HG02981 (cell line): ENCODE results near the gene HTR3B.
"Not testable (repeated sequence)": the region's sequence is repeated elsewhere in the genome, so short reads cannot be mapped to it uniquely, and the experiment has no call there.

ENCODE experiments used
- ATAC-seq: cut with Tn5 transposase; IDR thresholded peaks from one replicate; pipeline ENCODE4 v1.9.1; 2021; ENCODE audit warnings: mild to moderate bottlenecking, moderate library complexity; ENCODE audit not compliant: unreplicated experiment

Gene HTR3B

DNA sequence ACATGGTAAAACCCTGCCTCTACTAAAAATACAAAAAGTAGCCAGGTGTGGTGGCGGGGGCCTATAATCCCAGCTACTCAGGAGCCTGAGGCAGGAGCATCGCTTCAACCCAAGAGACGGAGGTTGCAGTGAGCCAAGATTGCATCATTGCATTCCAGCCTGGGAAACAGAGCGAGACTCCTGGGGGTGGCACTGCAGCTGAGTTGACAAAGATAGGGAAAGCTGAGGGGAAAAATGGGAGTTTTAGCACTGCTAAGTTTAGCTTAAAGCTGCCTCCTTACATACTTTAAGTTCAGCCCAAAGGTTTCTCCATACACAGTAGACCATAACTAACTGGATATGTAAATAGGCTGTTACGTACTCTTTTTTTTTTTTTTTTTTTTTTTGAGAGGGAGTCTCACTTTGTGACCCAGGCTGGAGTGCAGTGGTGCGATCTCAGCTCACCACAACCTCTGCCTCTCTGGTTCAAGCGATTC lies 20.2 kb upstream of the HTR3B start:
- no peak for ATAC-seq

- no peak for ATAC-seq
Observed at GRCh38 chr11:113885897-113886296, 18.7 kb upstream of the HTR3B start.

GRCh38 chr11:113888848-113889247 lies 15.7 kb upstream of the HTR3B start:
- ATAC-seq, result no peak

DNA sequence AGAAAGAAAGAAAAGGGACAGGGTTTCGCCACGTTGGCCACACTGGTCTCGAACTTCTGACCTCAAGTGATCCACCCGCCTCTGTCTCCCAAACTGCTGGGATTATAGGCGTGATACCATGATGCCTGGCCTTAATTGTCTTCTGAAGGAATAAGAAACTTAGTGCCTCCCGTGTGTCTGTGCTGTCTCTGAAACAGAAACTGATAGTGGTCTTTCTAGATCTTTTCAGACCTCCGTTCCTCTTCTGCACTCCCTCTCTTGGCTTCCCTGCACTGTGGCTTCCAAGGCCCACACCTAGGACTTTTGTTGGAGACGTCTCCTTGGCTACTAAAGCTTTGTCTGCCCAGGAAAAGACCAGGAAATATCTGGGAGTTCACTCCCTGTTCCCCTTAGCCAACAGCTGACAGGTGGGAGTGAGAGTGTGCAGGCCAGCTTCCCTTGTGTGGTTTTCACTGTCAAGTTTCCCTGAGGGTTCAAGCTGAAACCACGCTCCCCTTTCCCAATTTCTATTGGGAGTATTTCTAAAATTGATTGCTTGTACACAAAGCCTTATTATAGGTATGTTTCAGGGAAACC lies 10.1 kb upstream of the HTR3B start:
- peak; percentile 73 for ATAC-seq

- ATAC-seq, result no peak
Observed at GRCh38 chr11:113895367-113896155, 9.0 kb upstream of the HTR3B start.

- ATAC-seq, result no peak
Observed at GRCh38 chr11:113896156-113896879, 8.3 kb upstream of the HTR3B start.

DNA sequence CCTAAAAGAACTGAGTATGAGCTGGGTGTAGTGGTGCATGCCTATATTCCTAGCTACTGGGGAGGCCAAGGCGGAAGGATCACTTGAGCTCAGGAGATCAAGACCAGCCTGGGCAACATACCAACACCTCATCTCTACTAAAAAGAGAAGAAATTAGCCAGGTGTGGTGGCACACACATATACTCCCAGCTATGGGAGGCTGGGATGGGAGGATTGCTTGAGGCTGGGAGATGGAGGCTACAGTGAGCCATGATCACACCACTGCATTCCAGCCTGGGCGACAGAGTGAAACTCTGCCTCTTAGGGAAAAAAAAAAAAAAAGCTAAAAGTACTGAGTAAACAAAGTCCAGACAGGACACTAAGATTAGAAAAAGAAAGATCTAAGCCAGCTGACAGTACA lies 3.5 kb upstream of the HTR3B start:
- ATAC-seq, result no peak

DNA sequence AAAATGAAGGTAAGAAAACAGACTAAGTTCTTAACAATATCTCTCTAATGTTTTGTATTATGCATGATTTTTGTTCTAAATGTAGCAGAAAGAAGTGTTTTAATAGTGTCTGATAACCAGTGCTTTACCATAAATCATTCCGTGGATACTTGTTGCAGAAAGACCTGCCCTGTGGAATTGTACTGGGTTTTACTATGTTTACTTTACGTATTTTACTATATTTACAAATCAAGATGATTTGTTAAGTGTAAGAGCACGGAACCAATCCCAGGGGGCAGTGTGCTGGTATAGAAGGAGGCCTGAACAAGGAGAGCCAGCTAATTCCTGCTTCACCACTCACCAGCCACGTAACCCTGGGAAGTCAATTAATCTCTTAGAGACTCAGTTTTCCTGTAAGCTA lies 1.4 kb downstream of the HTR3B start:
- ATAC-seq, result no peak

- ATAC-seq, result no peak
Observed at GRCh38 chr11:113906516-113906915, 1.9 kb downstream of the HTR3B start.

- ATAC-seq, result no peak
Observed at GRCh38 chr11:113907152-113907551, 2.6 kb downstream of the HTR3B start.

- no peak for ATAC-seq
Observed at GRCh38 chr11:113907681-113908080, 3.1 kb downstream of the HTR3B start.

DNA sequence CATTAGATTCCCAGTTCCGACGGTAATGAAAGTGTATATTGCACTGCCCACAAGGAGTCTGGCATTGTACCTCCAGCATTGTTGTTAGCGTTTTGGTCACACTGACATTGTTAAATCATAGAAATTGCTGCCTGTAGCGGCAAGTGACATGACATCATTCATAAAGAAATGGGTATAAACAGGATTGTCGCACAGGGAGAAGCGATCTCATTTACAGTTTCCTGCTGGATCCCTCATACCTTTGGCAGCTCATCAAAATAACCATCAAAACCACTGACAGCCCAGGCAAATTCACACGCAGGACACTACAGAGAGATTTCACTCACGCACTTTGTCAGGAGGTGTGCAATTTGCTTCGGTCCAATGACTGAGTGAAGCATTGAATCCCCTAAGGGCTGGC lies 3.5 kb downstream of the HTR3B start:
- ATAC-seq, result no peak

- ATAC-seq, result not testable (repeated sequence)
Observed at GRCh38 chr11:113911491-113911890, 6.9 kb downstream of the HTR3B start.

- ATAC-seq, result no peak
Observed at GRCh38 chr11:113923572-113923971, 19.0 kb downstream of the HTR3B start.

GRCh38 chr11:113926273-113927197 lies 21.9 kb downstream of the HTR3B start:
- ATAC-seq, result no peak

DNA sequence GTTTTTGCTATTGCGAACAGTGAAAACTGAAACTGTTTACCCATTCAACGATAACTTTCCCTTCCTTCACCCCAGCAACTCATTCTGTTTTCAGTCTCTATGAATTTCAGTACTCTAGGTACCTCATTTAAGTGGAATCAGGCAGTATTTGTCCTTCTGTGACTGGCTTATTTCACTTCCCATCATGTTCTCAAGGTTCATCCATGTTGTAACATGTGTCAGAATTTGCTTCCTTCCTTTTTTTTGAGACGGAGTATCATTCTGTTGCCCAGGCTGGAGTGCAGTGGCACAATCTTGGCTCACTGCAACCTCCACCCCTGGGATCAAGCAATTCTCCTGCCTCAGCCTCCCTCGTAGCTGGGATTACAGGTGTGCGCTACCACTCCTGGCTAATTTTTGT lies 23.7 kb downstream of the HTR3B start:
- ATAC-seq, result no peak

- no peak for ATAC-seq
Observed at GRCh38 chr11:113932788-113933187, 28.2 kb downstream of the HTR3B start.

DNA sequence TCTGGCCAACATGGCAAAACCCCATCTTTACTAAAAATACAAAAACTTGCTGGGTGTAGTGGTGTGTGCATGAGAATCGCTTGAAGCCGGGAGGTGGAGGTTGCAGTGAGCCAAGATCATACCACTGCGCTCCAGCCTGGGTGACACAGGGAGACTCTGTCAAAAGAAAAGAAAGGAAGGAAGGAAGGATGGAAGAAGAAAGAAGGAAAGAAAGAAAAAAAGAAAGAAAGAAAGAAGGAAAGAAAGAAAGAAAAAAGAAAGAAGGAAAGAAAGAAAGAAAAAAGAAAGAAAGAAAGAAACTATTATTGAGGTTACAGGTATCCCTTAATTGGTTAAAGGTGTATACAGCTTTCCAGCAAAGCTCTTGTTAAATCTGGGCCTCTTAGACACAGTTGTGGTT lies 29.6 kb downstream of the HTR3B start:
- not testable (repeated sequence) for ATAC-seq

DNA sequence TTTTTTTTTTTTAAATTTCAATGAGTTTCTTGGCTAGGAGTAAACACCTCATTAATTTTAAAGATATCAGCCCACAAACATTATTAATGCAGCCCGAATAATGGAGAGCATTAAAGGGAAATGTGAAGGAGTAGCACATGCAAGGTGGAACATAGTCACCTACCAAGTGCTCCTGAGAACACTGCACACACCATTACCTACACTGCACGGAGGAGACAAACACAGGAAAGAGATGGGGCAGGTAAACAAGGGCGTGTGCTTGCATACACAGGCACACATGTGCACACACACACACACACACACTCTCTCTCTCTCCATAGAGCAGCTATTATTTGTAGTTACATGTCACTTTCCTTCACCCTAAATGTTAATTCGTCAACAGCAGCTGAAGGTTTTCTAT lies 30.2 kb downstream of the HTR3B start:
- no peak for ATAC-seq

DNA sequence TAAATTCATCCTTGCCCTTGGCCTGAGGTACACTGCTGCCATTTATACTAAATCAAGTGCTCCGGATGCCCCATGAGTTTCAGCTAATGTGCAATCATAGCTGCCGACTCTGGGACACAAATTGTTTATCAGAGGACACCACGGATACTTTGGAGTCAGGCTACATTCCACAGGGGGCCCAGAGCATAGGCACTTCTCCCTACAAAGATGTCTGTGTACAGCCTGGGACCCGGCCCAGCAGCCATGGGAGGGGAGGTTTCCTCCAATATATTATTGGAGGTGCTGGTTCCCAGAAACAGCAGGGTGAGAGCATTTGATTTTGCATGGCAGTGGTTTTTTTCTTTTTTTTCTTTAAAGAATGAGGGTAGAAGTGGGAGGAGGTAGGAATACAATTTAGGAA lies 31.3 kb downstream of the HTR3B start:
- ATAC-seq, result no peak

DNA sequence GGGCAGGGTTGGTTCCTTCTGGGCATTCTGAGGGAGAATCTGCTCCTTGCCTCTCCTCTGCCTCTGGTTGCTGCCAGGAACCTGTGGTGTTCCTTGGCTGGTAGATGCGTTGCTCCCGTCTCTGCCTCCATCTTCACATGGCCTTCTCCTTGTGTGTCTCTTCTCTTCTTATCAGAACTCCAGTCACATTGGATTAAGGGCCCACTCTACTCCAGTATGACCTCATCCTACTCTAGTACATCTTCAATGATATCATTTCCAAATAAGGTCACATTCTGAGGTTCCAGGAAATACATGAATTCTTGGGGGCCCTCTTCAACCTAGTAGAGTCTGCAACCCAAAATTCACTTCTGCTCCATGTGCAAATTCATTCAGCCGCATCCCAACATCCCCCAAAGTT lies 33.3 kb downstream of the HTR3B start:
- no peak for ATAC-seq
